Activated T-cell treated with anti-CD3 and anti-CD28 coated beads for 48 hours (primary cell): ENCODE data around the gene CHRD.

Experiments used
- DNase-seq: peaks from one replicate; pipeline ENCODE4 v3.0.0-alpha.2; 2020; ENCODE audit warnings: low read depth

Gene CHRD

GRCh38 chr3:184382326-184383032 lies 2.6 kb downstream of the CHRD start:
- no peak for DNase-seq

GRCh38 chr3:184383033-184383740 lies 3.3 kb downstream of the CHRD start:
- DNase-seq, result no peak

DNA sequence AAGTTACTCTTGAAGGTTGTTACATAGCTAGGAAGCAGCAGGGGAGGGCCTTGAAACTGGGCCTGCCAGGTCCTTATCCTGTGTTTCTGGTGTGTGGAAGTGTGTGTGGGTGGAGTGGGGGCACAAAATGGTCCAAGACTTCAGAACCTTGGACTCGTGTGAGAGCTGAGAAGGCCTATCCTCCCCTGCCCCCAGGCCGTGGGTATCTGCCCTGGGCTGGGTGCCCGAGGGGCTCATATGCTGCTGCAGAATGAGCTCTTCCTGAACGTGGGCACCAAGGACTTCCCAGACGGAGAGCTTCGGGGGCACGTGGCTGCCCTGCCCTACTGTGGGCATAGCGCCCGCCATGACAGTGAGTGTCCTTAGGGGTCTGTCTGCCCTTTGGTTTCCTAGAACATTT lies 4.5 kb downstream of the CHRD start:
- no peak for DNase-seq

DNA sequence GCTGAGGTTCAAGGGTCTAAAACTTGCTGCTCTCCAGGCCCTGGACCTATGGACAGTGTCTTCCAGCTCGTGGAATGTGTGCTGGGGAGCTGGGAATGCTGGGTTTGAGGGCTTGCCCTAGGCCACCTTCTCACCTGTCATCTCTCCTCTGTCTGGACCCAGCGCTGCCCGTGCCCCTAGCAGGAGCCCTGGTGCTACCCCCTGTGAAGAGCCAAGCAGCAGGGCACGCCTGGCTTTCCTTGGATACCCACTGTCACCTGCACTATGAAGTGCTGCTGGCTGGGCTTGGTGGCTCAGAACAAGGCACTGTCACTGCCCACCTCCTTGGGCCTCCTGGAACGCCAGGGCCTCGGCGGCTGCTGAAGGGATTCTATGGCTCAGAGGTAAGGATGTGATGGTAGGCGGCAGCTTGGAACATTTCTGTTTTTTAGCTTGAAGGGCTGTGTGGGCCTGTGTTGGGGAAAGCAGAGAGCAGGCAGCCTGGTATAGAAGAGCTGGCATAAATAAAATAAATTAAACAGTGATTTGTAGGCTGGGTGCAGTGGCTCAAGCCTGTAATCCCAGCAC lies 5.1 kb downstream of the CHRD start:
- no peak for DNase-seq

DNA sequence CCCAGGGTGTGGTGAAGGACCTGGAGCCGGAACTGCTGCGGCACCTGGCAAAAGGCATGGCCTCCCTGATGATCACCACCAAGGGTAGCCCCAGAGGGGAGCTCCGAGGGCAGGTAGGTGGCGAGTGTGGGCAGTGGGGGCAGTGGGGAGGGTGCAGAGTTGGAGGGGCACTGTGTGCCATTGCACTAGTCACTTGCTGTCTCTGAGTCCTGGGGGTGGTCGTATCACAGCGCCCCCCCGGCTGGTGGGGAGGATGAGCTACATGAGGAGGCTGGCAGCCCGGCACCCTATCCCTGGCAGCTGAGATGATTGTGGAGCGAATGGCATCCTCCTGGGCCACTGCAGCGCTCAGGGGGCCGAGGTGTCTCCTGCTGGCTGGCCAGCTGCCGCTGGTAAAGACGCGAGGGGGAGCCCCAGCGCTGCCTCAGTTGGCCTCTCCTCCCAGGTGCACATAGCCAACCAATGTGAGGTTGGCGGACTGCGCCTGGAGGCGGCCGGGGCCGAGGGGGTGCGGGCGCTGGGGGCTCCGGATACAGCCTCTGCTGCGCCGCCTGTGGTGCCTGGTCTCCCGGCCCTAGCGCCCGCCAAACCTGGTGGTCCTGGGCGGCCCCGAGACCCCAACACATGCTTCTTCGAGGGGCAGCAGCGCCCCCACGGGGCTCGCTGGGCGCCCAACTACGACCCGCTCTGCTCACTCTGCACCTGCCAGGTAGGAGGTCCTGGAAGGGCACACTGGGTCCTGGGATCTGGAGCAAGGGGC lies 6.4 kb downstream of the CHRD start:
- DNase-seq, result no peak

DNA sequence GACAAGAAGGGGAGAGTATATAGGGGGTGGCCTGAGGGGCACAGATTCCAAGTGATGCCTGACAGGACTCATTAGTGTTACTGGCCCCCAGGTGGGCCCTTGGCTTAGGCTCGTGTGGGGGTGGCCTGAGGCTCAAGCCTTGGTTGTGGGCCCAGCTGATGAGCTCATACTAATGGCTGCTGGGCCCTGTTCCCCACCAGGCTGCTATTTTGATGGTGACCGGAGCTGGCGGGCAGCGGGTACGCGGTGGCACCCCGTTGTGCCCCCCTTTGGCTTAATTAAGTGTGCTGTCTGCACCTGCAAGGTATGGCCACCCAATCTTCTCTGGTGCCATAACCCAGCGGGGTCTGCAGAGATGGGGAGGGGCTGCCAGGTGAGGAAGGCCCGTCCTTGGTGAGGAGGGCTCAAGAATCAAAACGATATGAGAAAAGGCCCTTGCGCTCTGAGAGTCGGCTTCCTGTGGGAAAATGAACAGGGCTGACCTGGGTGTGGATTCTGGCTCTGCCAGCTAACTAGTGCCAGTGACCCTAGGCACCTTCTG lies 7.4 kb downstream of the CHRD start:
- no peak for DNase-seq

GRCh38 chr3:184388164-184388935 lies 8.5 kb downstream of the CHRD start:
- DNase-seq, result no peak

DNA sequence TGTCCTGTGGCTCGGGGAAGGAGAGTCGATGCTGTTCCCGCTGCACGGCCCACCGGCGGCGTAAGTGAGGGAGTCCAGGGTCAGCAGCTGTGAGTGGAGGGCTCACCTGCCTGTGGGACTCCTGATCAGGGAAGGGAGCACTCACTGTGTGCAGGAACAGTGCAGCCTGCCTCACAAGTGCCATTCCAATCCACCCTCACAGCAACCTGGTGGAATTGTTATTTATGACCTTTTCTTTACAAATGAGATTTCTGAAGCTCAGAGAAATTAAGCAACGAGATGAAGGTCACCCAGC lies 9.0 kb downstream of the CHRD start:
- DNase-seq, result no peak

DNA sequence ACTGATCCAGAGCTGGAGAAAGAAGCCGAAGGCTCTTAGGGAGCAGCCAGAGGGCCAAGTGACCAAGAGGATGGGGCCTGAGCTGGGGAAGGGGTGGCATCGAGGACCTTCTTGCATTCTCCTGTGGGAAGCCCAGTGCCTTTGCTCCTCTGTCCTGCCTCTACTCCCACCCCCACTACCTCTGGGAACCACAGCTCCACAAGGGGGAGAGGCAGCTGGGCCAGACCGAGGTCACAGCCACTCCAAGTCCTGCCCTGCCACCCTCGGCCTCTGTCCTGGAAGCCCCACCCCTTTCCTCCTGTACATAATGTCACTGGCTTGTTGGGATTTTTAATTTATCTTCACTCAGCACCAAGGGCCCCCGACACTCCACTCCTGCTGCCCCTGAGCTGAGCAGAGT lies 9.5 kb downstream of the CHRD start:
- no peak for DNase-seq

DNA sequence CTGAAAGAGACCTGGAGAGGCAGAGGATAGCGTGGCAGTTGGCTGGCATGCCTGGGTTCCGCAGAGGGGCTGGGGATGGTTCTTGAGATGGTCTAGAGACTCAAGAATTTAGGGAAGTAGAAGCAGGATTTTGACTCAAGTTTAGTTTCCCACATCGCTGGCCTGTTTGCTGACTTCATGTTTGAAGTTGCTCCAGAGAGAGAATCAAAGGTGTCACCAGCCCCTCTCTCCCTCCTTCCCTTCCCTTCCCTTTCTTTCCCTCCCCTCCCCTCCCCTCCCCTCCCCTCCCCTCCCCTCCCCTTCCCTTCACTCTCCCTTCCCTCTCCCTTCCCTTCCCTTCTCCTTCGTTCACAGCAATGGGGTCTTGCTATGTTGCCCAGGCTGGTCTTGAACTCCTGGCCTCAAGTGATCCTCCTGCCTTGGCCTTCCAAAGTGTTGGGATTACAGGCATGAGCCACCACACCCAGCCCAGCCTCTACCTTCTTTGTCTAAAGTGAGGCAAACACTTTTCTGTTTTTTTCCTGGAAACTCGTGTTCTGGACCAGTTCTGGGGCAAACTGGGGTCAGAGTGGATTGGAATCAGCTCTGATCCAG lies 10.2 kb downstream of the CHRD start:
- no peak for DNase-seq

DNA sequence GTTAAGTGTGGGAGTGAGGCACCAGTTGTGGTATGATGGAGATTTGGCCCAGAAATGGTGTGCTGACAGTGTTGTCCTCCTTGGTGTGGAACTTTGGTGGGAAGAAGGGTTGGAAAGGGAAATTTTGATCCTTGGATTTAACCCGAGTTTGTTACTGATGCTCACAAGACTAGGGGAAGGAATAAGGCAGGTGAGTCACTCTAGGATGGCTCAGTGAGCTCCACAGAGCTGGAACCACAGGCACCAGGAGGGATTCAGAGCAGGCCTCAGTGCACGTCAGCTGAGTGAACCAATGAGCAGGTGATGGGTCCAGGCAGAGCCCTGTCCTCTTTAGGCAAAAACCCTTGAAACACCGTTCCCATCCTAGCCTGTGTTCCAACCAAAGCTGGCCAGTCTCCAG lies 11.4 kb downstream of the CHRD start:
- DNase-seq, result no peak

GRCh38 chr3:184395320-184395660 lies 15.4 kb downstream of the CHRD start:
- no peak for DNase-seq

DNA sequence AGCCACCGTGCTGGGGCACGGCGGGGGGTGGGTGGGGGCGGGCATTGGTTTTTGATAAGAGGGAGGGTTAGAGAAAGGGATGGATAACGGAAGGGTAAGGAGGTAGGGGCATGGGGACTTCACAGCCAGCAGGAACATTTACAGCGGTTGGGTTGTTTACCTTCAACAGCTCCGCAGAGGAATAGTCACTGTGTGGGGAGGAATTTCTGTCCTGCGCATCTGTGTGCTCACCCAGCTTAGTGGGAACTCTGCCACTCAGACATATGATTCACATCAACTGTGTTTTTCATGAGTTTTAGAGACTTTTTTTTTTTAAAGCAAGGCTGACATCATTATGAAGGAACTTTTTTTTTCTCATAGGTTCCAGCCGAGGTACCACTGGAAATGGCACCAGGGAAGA lies 19.6 kb downstream of the CHRD start:
- DNase-seq, result no peak

DNA sequence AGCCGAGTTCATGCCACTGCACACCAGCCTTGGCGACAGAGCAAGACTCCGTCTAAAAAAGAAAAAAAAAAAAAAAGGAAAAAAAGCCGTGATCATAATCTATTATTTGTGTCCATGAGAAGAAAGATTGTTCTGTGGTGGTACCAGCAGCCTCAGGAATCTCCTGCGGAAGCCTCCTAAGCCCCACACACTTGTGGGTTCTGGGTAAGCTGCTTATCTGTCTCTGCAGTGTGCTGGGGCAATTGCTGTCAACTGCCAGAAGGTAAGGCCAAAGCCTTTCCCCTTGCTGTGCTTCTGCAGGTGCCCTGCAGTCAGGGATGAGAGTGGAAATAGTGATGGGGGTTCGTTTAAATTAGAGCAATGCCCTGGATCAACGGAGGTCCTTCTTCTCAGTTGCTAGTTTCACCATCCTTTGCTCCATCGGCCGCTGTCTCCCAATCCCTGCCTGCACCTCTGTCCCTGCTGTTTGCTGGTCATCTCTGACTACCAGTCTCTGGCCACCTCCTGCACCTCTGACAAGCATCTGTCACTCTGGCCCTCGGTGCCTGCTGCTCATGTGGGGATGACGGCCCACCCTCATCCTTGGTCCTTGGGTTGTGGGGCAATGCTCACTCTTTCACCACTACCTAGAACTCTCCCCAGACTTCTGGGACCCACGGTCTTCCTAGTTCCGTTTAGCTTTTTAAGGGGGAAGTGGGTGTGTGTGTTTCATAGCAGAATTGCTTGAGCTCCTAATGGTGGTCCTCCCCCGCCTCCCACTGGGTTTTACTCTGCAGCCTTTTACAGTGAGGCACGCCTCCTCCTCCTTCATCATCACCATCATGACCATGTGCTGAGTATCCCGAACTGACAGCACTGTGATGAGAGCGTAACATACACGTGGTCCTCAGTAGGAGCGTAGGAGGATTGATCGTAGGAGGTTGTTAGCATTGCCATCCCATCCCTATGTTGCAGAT lies 25.5 kb downstream of the CHRD start:
- no peak for DNase-seq

DNA sequence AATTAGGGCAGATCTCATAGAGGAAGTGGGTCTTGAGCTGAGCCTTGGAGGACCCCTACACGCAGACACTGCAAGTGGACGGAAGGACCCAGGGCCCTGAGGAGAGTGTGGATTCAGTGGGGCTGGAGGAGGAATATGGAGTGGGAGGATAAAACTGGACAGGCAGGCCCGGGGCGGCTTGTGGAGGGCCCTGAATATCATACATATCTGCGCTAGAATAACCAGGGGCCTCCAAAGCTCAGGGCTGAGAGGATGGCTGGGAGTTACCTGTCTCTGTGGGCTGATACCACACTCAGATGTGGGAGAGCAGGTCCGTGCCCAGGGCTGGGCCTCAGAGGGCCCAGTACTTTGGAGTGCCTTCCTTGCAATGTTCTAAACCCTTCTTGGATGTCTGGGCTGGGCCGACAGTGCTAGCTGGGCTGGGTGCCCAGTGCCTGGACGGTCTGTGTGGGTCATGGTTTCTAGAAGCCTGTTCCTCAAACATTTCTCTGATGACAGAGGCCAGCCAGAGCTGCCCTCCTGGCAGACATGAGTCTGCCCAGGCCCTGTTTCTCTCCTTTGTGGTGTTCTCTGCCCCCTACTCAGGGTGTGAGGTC lies 29.6 kb downstream of the CHRD start:
- DNase-seq, result no peak

GRCh38 chr3:184409946-184410500 lies 30.2 kb downstream of the CHRD start:
- no peak for DNase-seq

DNA sequence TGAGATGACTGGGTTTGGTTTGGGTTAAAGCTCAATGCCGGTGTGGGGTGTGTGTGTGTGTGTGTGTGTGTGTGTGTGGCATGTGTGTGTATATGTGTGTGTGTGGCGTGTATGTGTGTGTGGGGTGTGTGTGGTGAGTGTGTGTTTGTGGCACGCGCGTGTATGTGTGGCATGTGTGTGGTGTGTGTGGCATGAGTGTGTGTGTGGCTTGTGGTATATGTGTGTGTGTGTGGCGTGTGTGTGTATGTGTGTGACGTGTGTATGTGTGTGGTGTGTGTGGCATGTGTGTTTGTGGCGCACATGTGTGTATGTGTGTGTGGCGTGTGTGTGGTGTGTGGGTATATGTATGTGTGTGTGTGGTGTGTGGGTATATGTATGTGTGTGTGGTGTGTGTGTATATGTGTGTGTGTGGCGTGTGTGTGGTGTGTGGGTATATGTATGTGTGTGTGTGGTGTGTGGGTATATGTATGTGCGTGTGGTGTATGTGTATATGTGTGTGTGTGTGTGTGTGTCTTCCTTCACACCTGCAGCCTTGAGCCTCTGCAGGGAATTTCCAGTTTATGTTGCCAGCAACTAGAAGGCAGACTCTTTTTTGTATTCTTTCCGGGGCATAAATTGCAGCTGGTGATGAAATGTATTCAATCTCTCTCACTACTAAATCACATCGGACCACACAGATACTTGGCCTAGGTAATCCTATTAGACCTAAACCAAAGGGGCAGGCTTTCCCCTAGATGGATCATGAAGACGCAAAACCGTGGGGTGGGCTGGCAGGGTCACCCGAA lies 34.8 kb downstream of the CHRD start:
- DNase-seq, result no peak

DNA sequence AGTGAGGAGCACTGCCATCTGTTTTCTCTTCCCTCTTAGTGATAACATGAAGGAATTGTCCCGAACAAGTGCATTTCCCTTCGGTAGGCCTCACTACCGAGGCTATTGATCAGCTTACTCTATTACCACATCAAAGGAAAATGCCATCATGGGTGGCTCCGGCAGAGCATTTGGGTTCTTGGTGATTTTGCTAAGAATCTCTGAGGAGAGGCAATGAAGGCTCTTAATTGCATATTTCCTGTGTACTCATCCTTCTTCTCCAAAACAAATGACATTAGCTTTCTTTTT lies 35.3 kb downstream of the CHRD start:
- no peak for DNase-seq

DNA sequence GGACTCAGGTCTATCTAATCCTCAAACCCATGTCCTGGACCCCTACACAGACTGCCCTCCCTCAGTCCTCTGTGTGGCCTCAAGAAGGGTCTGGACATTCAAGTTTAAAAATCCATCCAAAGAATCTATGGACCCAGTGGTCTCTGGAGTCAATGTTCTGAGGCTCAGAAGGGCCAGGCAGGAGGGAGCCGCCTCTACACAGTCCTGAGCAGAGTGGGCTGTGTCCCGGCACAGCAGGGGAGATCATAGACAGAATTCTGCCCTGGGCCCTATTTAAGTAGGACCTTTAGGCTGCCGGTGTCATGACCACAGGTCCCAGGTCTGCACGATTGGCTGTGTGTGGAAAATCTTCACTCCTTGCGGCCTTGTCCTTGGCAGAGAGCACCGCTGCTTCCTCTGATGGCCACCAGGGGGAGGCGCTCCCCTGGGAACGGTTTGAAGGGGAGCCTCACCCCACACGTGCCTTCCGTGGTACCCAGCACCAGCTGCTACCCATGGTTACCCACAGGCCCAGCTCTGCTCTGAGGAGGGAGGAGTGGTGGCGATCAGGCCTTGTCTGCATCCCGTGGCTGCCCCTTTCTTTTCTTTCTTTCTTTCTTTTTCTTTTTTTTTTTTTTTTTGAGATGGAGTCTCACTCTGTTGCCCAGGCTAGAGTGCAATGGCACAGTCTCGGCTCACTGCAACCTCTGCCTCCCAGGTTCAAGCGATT lies 37.9 kb downstream of the CHRD start:
- peak; percentile 61 for DNase-seq
